ENCODE measurements around the gene NAGPA. TPM values are rescaled to one million over a fixed set of nuclear protein-coding genes. Genes with fewer than 3 reads are reported as not detected.

The NAGPA gene
- polyA plus RNA-seq, 1 donor from 2014 or later = 36.6 TPM

DNA sequence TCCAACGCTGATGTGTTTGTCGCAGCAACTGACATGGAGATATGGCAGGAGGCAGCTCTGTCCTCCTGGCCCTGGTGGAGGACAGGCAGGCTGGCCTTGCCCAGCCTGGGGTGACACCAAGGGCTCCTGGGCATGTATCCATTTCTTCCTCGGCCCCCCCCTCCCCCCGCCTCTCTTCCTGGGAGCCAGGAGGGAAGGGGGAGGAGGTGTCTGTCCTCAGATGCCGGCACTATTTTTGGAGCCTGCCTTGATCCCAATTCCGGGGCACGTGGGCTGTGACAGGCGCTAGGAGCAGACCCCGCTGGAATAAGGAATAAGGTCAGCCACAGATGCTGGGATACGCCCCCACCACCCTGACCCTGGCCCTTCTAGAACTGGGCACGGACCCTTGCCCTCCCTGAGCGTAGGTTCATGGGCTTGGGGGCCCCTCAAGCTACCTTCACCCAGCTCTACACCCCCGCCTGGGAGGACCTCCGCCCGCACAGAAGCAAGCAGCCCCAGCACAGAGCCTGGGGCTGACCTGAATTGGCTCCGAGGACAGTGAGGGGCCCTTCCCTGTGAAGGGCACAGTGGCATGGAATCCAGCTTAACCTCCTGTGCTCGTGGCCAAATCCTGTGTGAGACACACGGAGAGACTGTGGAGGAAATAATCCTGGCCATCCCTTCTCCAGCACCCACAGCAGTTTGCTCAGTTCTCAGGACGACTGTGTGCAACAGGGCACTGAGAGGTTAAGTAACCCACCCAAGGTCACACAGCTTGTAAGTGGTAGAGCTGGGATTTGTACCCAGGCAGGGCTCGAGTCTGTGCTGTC is 51.5 kb downstream of the NAGPA start:
- Histone ChIP-seq H3K36me3 (ENCODE audit: insufficient read depth, low read length) (no peaks in the 10 kb centered on the region), H3K9me3 (ENCODE audit: low read length) (no peaks in the 10 kb centered on the region), H3K4me2 (ENCODE audit: low read length) (no peak overlapping the region), H3K79me2 (replicated peaks; ENCODE audit: insufficient read depth, low read length) (no peaks in the 10 kb centered on the region), H2AFZ (ENCODE audit: low read depth, low read length) (no peak overlapping the region), H4K20me1 (ENCODE audit: insufficient read depth) (no peaks in the 10 kb centered on the region), H3K27me3 (ENCODE audit: insufficient read depth, low read depth, low read length) (peaks cover 22% of the 10 kb centered on the region), H3K27ac (ENCODE audit: low read length) (no peak overlapping the region), H3K9me2 (ENCODE audit: insufficient read depth, low read length) (no peaks in the 10 kb centered on the region), H3K9ac (ENCODE audit: low read length) (no peak overlapping the region), H3K4me3 (ENCODE audit: low read length) (no peak overlapping the region), H3F3A (ENCODE audit: insufficient read depth, low read length, poor library complexity, severe bottlenecking) (no peaks in the 10 kb centered on the region)
- TF ChIP-seq, protein P1, sequence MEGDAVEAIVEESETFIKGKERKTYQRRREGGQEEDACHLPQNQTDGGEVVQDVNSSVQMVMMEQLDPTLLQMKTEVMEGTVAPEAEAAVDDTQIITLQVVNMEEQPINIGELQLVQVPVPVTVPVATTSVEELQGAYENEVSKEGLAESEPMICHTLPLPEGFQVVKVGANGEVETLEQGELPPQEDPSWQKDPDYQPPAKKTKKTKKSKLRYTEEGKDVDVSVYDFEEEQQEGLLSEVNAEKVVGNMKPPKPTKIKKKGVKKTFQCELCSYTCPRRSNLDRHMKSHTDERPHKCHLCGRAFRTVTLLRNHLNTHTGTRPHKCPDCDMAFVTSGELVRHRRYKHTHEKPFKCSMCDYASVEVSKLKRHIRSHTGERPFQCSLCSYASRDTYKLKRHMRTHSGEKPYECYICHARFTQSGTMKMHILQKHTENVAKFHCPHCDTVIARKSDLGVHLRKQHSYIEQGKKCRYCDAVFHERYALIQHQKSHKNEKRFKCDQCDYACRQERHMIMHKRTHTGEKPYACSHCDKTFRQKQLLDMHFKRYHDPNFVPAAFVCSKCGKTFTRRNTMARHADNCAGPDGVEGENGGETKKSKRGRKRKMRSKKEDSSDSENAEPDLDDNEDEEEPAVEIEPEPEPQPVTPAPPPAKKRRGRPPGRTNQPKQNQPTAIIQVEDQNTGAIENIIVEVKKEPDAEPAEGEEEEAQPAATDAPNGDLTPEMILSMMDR (IDR thresholded peaks at IDR 0.05; ENCODE audit: poor library complexity, severe bottlenecking) = no peak
- TF ChIP-seq POLR2AphosphoS5 (IDR thresholded peaks at IDR 0.05) (no peak), MXI1 (conservative IDR thresholded peaks at IDR 0.05; ENCODE audit: poor library complexity, severe bottlenecking) (no peak), TAF1 (IDR thresholded peaks at IDR 0.05; ENCODE audit: low read depth) (no peak), EZH2 (IDR thresholded peaks at IDR 0.05; ENCODE audit: borderline replicate concordance, insufficient read depth, low read length, poor library complexity, severe bottlenecking) (no peak), EP300 (conservative IDR thresholded peaks at IDR 0.05; ENCODE audit: poor library complexity, severe bottlenecking) (no peak), RAD21 (conservative IDR thresholded peaks at IDR 0.05) (no peak), SMC3 (conservative IDR thresholded peaks at IDR 0.05; ENCODE audit: poor library complexity) (no peak)
- TF ChIP-seq, protein P2, sequence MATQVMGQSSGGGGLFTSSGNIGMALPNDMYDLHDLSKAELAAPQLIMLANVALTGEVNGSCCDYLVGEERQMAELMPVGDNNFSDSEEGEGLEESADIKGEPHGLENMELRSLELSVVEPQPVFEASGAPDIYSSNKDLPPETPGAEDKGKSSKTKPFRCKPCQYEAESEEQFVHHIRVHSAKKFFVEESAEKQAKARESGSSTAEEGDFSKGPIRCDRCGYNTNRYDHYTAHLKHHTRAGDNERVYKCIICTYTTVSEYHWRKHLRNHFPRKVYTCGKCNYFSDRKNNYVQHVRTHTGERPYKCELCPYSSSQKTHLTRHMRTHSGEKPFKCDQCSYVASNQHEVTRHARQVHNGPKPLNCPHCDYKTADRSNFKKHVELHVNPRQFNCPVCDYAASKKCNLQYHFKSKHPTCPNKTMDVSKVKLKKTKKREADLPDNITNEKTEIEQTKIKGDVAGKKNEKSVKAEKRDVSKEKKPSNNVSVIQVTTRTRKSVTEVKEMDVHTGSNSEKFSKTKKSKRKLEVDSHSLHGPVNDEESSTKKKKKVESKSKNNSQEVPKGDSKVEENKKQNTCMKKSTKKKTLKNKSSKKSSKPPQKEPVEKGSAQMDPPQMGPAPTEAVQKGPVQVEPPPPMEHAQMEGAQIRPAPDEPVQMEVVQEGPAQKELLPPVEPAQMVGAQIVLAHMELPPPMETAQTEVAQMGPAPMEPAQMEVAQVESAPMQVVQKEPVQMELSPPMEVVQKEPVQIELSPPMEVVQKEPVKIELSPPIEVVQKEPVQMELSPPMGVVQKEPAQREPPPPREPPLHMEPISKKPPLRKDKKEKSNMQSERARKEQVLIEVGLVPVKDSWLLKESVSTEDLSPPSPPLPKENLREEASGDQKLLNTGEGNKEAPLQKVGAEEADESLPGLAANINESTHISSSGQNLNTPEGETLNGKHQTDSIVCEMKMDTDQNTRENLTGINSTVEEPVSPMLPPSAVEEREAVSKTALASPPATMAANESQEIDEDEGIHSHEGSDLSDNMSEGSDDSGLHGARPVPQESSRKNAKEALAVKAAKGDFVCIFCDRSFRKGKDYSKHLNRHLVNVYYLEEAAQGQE (IDR thresholded peaks at IDR 0.05; ENCODE audit: borderline replicate concordance) = no peak

DNA sequence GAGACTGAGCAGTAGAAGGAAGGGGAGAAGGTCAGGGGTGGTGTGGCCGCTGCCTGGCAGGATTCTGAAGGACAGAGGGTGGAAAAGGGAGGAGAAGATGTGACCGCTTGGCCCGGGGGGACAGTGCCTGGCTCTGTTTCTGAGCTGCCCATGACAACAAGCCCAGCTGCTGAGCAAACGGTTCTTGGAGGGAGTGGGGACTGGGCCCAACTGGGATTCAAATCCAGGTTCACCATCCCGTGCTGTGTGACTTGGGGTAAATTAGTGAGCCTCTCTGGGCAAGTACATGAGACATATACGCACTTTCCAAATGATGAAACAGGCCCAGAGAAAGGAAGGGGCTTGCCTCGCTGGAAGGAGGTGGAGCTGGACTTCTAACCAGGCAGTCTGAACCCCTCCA is 52.3 kb downstream of the NAGPA start:
- Histone ChIP-seq H3K9me2 (ENCODE audit: insufficient read depth, low read length) (no peaks in the 10 kb centered on the region), H3K79me2 (replicated peaks; ENCODE audit: insufficient read depth, low read length) (no peaks in the 10 kb centered on the region), H4K20me1 (ENCODE audit: insufficient read depth) (no peaks in the 10 kb centered on the region), H2AFZ (ENCODE audit: low read depth, low read length) (no peak overlapping the region), H3K36me3 (ENCODE audit: insufficient read depth, low read length) (no peaks in the 10 kb centered on the region), H3K4me2 (ENCODE audit: low read length) (no peak overlapping the region), H3K9me3 (ENCODE audit: low read length) (peaks cover 1% of the 10 kb centered on the region), H3K27me3 (ENCODE audit: insufficient read depth, low read depth, low read length) (peaks cover 14% of the 10 kb centered on the region), H3K27ac (ENCODE audit: low read length) (no peak overlapping the region), H3K9ac (ENCODE audit: low read length) (no peak overlapping the region), H3F3A (ENCODE audit: insufficient read depth, low read length, poor library complexity, severe bottlenecking) (no peaks in the 10 kb centered on the region), H3K4me3 (ENCODE audit: low read length) (no peak overlapping the region)
- TF ChIP-seq MXI1 (conservative IDR thresholded peaks at IDR 0.05; ENCODE audit: poor library complexity, severe bottlenecking) (no peak), RAD21 (conservative IDR thresholded peaks at IDR 0.05) (no peak), EZH2 (IDR thresholded peaks at IDR 0.05; ENCODE audit: borderline replicate concordance, insufficient read depth, low read length, poor library complexity, severe bottlenecking) (no peak), TAF1 (IDR thresholded peaks at IDR 0.05; ENCODE audit: low read depth) (no peak), SMC3 (conservative IDR thresholded peaks at IDR 0.05; ENCODE audit: poor library complexity) (no peak), POLR2AphosphoS5 (IDR thresholded peaks at IDR 0.05) (no peak), EP300 (conservative IDR thresholded peaks at IDR 0.05; ENCODE audit: poor library complexity, severe bottlenecking) (no peak)
- TF ChIP-seq, protein P2 (IDR thresholded peaks at IDR 0.05; ENCODE audit: borderline replicate concordance) = no peak
- TF ChIP-seq, protein P1 (IDR thresholded peaks at IDR 0.05; ENCODE audit: poor library complexity, severe bottlenecking) = no peak
